IMR-90 (cell line): Measurements from ENCODE around the gene CDK5RAP2.

Experiments used
- CEBPB ChIP-seq: IDR thresholded peaks from 2 replicates; pipeline ENCODE4 v1.6.1; 2012; ENCODE audit warnings: low read depth, low read length, improper control_type of control experiment
- FOS ChIP-seq: fragments of 150-350 bp; IDR thresholded peaks from 2 replicates; pipeline ENCODE4 v1.6.1; 2016; ENCODE audit warnings: low read depth, low read length
- MAZ ChIP-seq: IDR thresholded peaks from 2 replicates; pipeline ENCODE4 v1.6.1; 2012; ENCODE audit warnings: low read depth, mild to moderate bottlenecking, low read length, improper control_type of control experiment, moderate library complexity, borderline replicate concordance
- MXI1 ChIP-seq: IDR thresholded peaks from 2 replicates; pipeline ENCODE4 v1.6.1; 2012; ENCODE audit warnings: low read depth, mild to moderate bottlenecking, low read length, moderate library complexity, borderline replicate concordance
- NFE2L2 ChIP-seq: fragments of 150-350 bp; IDR thresholded peaks from 2 replicates; pipeline ENCODE4 v1.6.1; 2016; ENCODE audit warnings: low read depth, mild to moderate bottlenecking, low read length
- POLR2A ChIP-seq: IDR thresholded peaks from 2 replicates; pipeline ENCODE4 v1.6.1; 2012; ENCODE audit warnings: mild to moderate bottlenecking, low read depth, low read length
- RAD21 ChIP-seq: IDR thresholded peaks from 2 replicates; pipeline ENCODE4 v1.6.1; 2012; ENCODE audit warnings: low read length, improper control_type of control experiment
- TF ChIP-seq, protein P1 (sequence below): conservative IDR thresholded peaks from 2 replicates; pipeline ENCODE4 v1.5.1; 2012; ENCODE audit warnings: mild to moderate bottlenecking, low read depth, low read length, improper control_type of control experiment
- TF ChIP-seq, protein P2 (sequence below): fragments of 150-350 bp; IDR thresholded peaks from 2 replicates; pipeline ENCODE4 v1.6.1; 2017; ENCODE audit warnings: mild to moderate bottlenecking, antibody characterized with exemption, low read length, low read depth

DNA sequence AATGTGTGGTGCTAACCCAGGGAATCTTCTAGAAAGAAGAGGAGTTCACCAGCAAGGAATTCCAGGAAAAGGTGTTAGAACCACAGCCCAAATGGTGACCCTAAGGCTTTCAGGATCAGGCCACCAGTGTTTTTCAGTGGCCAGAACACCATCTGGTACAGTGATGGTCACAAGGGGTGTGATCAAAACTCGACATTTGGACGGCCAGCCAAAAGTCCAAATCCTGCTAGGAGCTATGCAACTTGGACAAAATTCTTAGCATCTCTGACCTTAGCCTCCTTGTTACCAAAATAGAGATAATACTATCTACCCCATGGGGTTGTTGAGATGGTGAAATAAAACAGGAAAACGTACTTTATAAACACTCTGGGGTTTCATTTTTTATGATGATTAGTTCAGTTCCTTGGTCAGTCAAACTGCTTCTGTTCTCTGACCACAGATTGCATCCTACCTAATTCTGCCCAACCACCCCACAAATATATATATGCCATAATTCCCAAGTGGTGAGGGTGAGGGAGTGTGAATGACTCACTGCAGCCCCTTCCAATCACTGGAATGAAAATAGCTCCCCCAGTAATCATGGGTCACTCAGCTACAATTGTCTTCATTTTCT lies 210.3 kb downstream of the CDK5RAP2 start:
- TF ChIP-seq, protein P1, sequence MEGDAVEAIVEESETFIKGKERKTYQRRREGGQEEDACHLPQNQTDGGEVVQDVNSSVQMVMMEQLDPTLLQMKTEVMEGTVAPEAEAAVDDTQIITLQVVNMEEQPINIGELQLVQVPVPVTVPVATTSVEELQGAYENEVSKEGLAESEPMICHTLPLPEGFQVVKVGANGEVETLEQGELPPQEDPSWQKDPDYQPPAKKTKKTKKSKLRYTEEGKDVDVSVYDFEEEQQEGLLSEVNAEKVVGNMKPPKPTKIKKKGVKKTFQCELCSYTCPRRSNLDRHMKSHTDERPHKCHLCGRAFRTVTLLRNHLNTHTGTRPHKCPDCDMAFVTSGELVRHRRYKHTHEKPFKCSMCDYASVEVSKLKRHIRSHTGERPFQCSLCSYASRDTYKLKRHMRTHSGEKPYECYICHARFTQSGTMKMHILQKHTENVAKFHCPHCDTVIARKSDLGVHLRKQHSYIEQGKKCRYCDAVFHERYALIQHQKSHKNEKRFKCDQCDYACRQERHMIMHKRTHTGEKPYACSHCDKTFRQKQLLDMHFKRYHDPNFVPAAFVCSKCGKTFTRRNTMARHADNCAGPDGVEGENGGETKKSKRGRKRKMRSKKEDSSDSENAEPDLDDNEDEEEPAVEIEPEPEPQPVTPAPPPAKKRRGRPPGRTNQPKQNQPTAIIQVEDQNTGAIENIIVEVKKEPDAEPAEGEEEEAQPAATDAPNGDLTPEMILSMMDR = no peak
- TF ChIP-seq RAD21 = no peak
- TF ChIP-seq, protein P2, sequence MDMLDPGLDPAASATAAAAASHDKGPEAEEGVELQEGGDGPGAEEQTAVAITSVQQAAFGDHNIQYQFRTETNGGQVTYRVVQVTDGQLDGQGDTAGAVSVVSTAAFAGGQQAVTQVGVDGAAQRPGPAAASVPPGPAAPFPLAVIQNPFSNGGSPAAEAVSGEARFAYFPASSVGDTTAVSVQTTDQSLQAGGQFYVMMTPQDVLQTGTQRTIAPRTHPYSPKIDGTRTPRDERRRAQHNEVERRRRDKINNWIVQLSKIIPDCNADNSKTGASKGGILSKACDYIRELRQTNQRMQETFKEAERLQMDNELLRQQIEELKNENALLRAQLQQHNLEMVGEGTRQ = no peak
- no peak for TF ChIP-seq NFE2L2
- TF ChIP-seq MAZ = no peak
- TF ChIP-seq POLR2A = no peak
- no peak for TF ChIP-seq MXI1
- TF ChIP-seq FOS = no peak
- TF ChIP-seq CEBPB = no peak
